ENCODE measurements around the gene MAP2K1. TPM values are rescaled to one million over a fixed set of nuclear protein-coding genes. Genes with fewer than 3 reads are reported as not detected.
"Not testable (repeated sequence)": the region's sequence is repeated elsewhere in the genome, so short reads cannot be mapped to it uniquely, and the experiment has no call there.

MAP2K1 gene
- total RNA-seq, 2 donors from 2014 or later = 107 to 143 TPM

GRCh38 chr15:66423149-66423548 lies 36.4 kb downstream of the MAP2K1 start:
- Mint-ChIP-seq H3K4me1 (peaks cover 36% of the 10 kb centered on the region), H3K9me3 (no peaks in the 10 kb centered on the region), H3K27ac (no peak overlapping the region), H3K4me3 (no peak overlapping the region), H3K27me3 (no peaks in the 10 kb centered on the region), H3K36me3 (ENCODE audit: low read depth) (peaks cover 46% of the 10 kb centered on the region)
- no peak for ATAC-seq (replicated peaks)

GRCh38 chr15:66424963-66425612 lies 38.4 kb downstream of the MAP2K1 start:
- peaks cover 56% of the 10 kb centered on the region for H3K36me3 Mint-ChIP-seq (ENCODE audit: low read depth)
- H3K27me3 Mint-ChIP-seq = no peaks in the 10 kb centered on the region
- H3K4me3 Mint-ChIP-seq = peak overlapping the region; percentile 54
- peaks cover 42% of the 10 kb centered on the region for H3K4me1 Mint-ChIP-seq
- H3K27ac Mint-ChIP-seq = no peak overlapping the region
- no peak for ATAC-seq (replicated peaks)
- H3K9me3 Mint-ChIP-seq = no peaks in the 10 kb centered on the region

- H3K27ac Mint-ChIP-seq = no peak overlapping the region
- H3K9me3 Mint-ChIP-seq = no peaks in the 10 kb centered on the region
- ATAC-seq (replicated peaks) = no peak
- H3K36me3 Mint-ChIP-seq (ENCODE audit: low read depth) = peaks cover 56% of the 10 kb centered on the region
- H3K27me3 Mint-ChIP-seq = no peaks in the 10 kb centered on the region
- H3K4me3 Mint-ChIP-seq = peak overlapping the region; percentile 54
- peaks cover 49% of the 10 kb centered on the region for H3K4me1 Mint-ChIP-seq
Measured at GRCh38 chr15:66425837-66426236, 39.1 kb downstream of the MAP2K1 start.

- Mint-ChIP-seq H3K36me3 (ENCODE audit: low read depth) (peaks cover 42% of the 10 kb centered on the region), H3K9me3 (no peaks in the 10 kb centered on the region), H3K27me3 (no peaks in the 10 kb centered on the region), H3K4me1 (peaks cover 55% of the 10 kb centered on the region), H3K4me3 (no peak overlapping the region), H3K27ac (no peak overlapping the region)
- ATAC-seq (replicated peaks) = no peak
Measured at GRCh38 chr15:66429117-66429516, 42.4 kb downstream of the MAP2K1 start.

- Mint-ChIP-seq H3K36me3 (ENCODE audit: low read depth) (peaks cover 45% of the 10 kb centered on the region), H3K27ac (no peak overlapping the region), H3K27me3 (no peaks in the 10 kb centered on the region), H3K9me3 (no peaks in the 10 kb centered on the region), H3K4me3 (no peak overlapping the region), H3K4me1 (peaks cover 55% of the 10 kb centered on the region)
- ATAC-seq (replicated peaks) = no peak
Measured at GRCh38 chr15:66429546-66429945, 42.8 kb downstream of the MAP2K1 start.

GRCh38 chr15:66430627-66431255 lies 44.0 kb downstream of the MAP2K1 start:
- Mint-ChIP-seq H3K4me1 (peaks cover 45% of the 10 kb centered on the region), H3K9me3 (no peaks in the 10 kb centered on the region), H3K27me3 (no peaks in the 10 kb centered on the region), H3K4me3 (no peak overlapping the region), H3K27ac (no peak overlapping the region), H3K36me3 (ENCODE audit: low read depth) (peaks cover 48% of the 10 kb centered on the region)
- no peak for ATAC-seq (replicated peaks)

- H3K4me1 Mint-ChIP-seq = peaks cover 40% of the 10 kb centered on the region
- H3K27ac Mint-ChIP-seq = no peak overlapping the region
- H3K36me3 Mint-ChIP-seq (ENCODE audit: low read depth) = peaks cover 60% of the 10 kb centered on the region
- H3K4me3 Mint-ChIP-seq = no peak overlapping the region
- ATAC-seq (replicated peaks) = peak; percentile 51
- H3K27me3 Mint-ChIP-seq = no peaks in the 10 kb centered on the region
- H3K9me3 Mint-ChIP-seq = no peaks in the 10 kb centered on the region
Measured at GRCh38 chr15:66433726-66434125, 47.0 kb downstream of the MAP2K1 start.

- H3K27ac Mint-ChIP-seq = no peak overlapping the region
- H3K4me3 Mint-ChIP-seq = no peak overlapping the region
- peaks cover 100% of the 10 kb centered on the region for H3K36me3 Mint-ChIP-seq (ENCODE audit: low read depth)
- no peaks in the 10 kb centered on the region for H3K27me3 Mint-ChIP-seq
- no peaks in the 10 kb centered on the region for H3K9me3 Mint-ChIP-seq
- H3K4me1 Mint-ChIP-seq = peaks cover 5% of the 10 kb centered on the region
- no peak for ATAC-seq (replicated peaks)
Measured at GRCh38 chr15:66440501-66440900, 53.8 kb downstream of the MAP2K1 start.

GRCh38 chr15:66452420-66452819 lies 65.7 kb downstream of the MAP2K1 start:
- Mint-ChIP-seq H3K36me3 (ENCODE audit: low read depth) (peaks cover 63% of the 10 kb centered on the region), H3K27me3 (no peaks in the 10 kb centered on the region), H3K27ac (no peak overlapping the region), H3K4me1 (no peaks in the 10 kb centered on the region), H3K9me3 (no peaks in the 10 kb centered on the region), H3K4me3 (no peak overlapping the region)
- ATAC-seq (replicated peaks) = no peak

GRCh38 chr15:66452971-66453580 lies 66.4 kb downstream of the MAP2K1 start:
- Mint-ChIP-seq H3K4me3 (no peak overlapping the region), H3K4me1 (no peaks in the 10 kb centered on the region), H3K27me3 (no peaks in the 10 kb centered on the region), H3K36me3 (ENCODE audit: low read depth) (peaks cover 59% of the 10 kb centered on the region), H3K9me3 (no peaks in the 10 kb centered on the region), H3K27ac (no peak overlapping the region)
- ATAC-seq (replicated peaks) = no peak

- Mint-ChIP-seq H3K4me3 (no peak overlapping the region), H3K27ac (no peak overlapping the region), H3K9me3 (no peaks in the 10 kb centered on the region), H3K36me3 (ENCODE audit: low read depth) (peaks cover 59% of the 10 kb centered on the region), H3K27me3 (no peaks in the 10 kb centered on the region), H3K4me1 (no peaks in the 10 kb centered on the region)
- ATAC-seq (replicated peaks) = no peak
Measured at GRCh38 chr15:66454143-66454542, 67.4 kb downstream of the MAP2K1 start.

GRCh38 chr15:66456211-66456610 lies 69.5 kb downstream of the MAP2K1 start:
- Mint-ChIP-seq H3K36me3 (ENCODE audit: low read depth) (peaks cover 69% of the 10 kb centered on the region), H3K4me3 (no peak overlapping the region), H3K27me3 (no peaks in the 10 kb centered on the region), H3K4me1 (peaks cover 14% of the 10 kb centered on the region), H3K9me3 (no peaks in the 10 kb centered on the region), H3K27ac (peak overlapping the region; percentile 75)
- ATAC-seq (replicated peaks) = peak; percentile 89

- H3K4me3 Mint-ChIP-seq = no peak overlapping the region
- H3K27ac Mint-ChIP-seq = peak overlapping the region; percentile 23
- peaks cover 75% of the 10 kb centered on the region for H3K36me3 Mint-ChIP-seq (ENCODE audit: low read depth)
- peaks cover 14% of the 10 kb centered on the region for H3K4me1 Mint-ChIP-seq
- no peaks in the 10 kb centered on the region for H3K27me3 Mint-ChIP-seq
- no peak for ATAC-seq (replicated peaks)
- no peaks in the 10 kb centered on the region for H3K9me3 Mint-ChIP-seq
Measured at GRCh38 chr15:66459818-66460615, 73.3 kb downstream of the MAP2K1 start.

GRCh38 chr15:66461294-66461693 lies 74.6 kb downstream of the MAP2K1 start:
- peaks cover 14% of the 10 kb centered on the region for H3K4me1 Mint-ChIP-seq
- H3K36me3 Mint-ChIP-seq (ENCODE audit: low read depth) = peaks cover 78% of the 10 kb centered on the region
- not testable (repeated sequence) for H3K4me3 Mint-ChIP-seq; ATAC-seq (replicated peaks); H3K27me3 Mint-ChIP-seq; H3K9me3 Mint-ChIP-seq; H3K27ac Mint-ChIP-seq

Data from activated T-helper 17 cell treated with anti-CD3 and anti-CD28 coated beads, Interleukin-2, amount 50 U/mL, for 72 hours (primary cell).